IPS-18c (cell line): ENCODE results near the gene TIMP4.

Experiments
- H3K4me3 ChIP-seq: 2 replicates; pipeline ENCODE4 v1.7.0; 2013; ENCODE audit warnings: low read depth, mild to moderate bottlenecking, low read length, moderate library complexity; ENCODE audit not compliant: insufficient read depth
- H3K9me3 ChIP-seq: one replicate; pipeline ENCODE4 v1.6.1; 2013; ENCODE audit warnings: mild to moderate bottlenecking, low read length, moderate library complexity; ENCODE audit not compliant: control insufficient read depth, insufficient read depth

TIMP4 gene

GRCh38 chr3:12187448-12188327, 29.0 kb upstream of the TIMP4 start:
- peaks cover 2% of the 10 kb centered on the region for H3K9me3 ChIP-seq
- H3K4me3 ChIP-seq: no peak overlapping the region

- H3K9me3 ChIP-seq: peaks cover 4% of the 10 kb centered on the region
- H3K4me3 ChIP-seq: no peak overlapping the region
Measured at GRCh38 chr3:12186515-12187286, 28.0 kb upstream of the TIMP4 start.

GRCh38 chr3:12186046-12186445, 27.3 kb upstream of the TIMP4 start:
- peaks cover 4% of the 10 kb centered on the region for H3K9me3 ChIP-seq
- H3K4me3 ChIP-seq: no peak overlapping the region

GRCh38 chr3:12185172-12185710, 26.5 kb upstream of the TIMP4 start:
- H3K9me3 ChIP-seq: peaks cover 4% of the 10 kb centered on the region
- no peak overlapping the region for H3K4me3 ChIP-seq

- Histone ChIP-seq H3K9me3 (peaks cover 4% of the 10 kb centered on the region), H3K4me3 (no peak overlapping the region)
Measured at GRCh38 chr3:12184541-12184940, 25.8 kb upstream of the TIMP4 start.

GRCh38 chr3:12182687-12183441, 24.2 kb upstream of the TIMP4 start:
- no peak overlapping the region for H3K4me3 ChIP-seq
- peaks cover 2% of the 10 kb centered on the region for H3K9me3 ChIP-seq

GRCh38 chr3:12181806-12182205, 23.1 kb upstream of the TIMP4 start:
- Histone ChIP-seq H3K4me3 (no peak overlapping the region), H3K9me3 (peaks cover 2% of the 10 kb centered on the region)

GRCh38 chr3:12181301-12181700, 22.6 kb upstream of the TIMP4 start:
- H3K4me3 ChIP-seq: no peak overlapping the region
- H3K9me3 ChIP-seq: peaks cover 2% of the 10 kb centered on the region

GRCh38 chr3:12180631-12181030, 21.9 kb upstream of the TIMP4 start:
- H3K9me3 ChIP-seq: peaks cover 2% of the 10 kb centered on the region

GRCh38 chr3:12180218-12180617, 21.5 kb upstream of the TIMP4 start:
- Histone ChIP-seq H3K9me3 (peaks cover 2% of the 10 kb centered on the region), H3K4me3 (no peak overlapping the region)

More at GRCh38 chr3:12180631-12181030, 21.9 kb upstream of the TIMP4 start:
- no peak overlapping the region for H3K4me3 ChIP-seq

- H3K4me3 ChIP-seq: no peak overlapping the region
- H3K9me3 ChIP-seq: peaks cover 2% of the 10 kb centered on the region
Measured at GRCh38 chr3:12179441-12179840, 20.7 kb upstream of the TIMP4 start.

GRCh38 chr3:12178091-12178820, 19.5 kb upstream of the TIMP4 start:
- H3K4me3 ChIP-seq: no peak overlapping the region
- H3K9me3 ChIP-seq: peaks cover 2% of the 10 kb centered on the region

- Histone ChIP-seq H3K9me3 (peaks cover 5% of the 10 kb centered on the region), H3K4me3 (no peak overlapping the region)
Measured at GRCh38 chr3:12177126-12177525, 18.4 kb upstream of the TIMP4 start.

GRCh38 chr3:12175844-12176453, 17.2 kb upstream of the TIMP4 start:
- Histone ChIP-seq H3K4me3 (no peak overlapping the region), H3K9me3 (peaks cover 6% of the 10 kb centered on the region)

GRCh38 chr3:12175137-12175593, 16.5 kb upstream of the TIMP4 start:
- no peak overlapping the region for H3K4me3 ChIP-seq
- peaks cover 6% of the 10 kb centered on the region for H3K9me3 ChIP-seq

GRCh38 chr3:12170207-12170606, 11.5 kb upstream of the TIMP4 start:
- H3K4me3 ChIP-seq: no peak overlapping the region
- peaks cover 6% of the 10 kb centered on the region for H3K9me3 ChIP-seq
